HEK293 (cell line): ENCODE results near the gene PRC1.

Experiments
- CTCF ChIA-PET: fragments of 350-600 bp; formaldehyde crosslinking; extraction: SDS; loops from one replicate; lab custom pipeline; 2021; ENCODE audit warnings: antibody characterized with exemption; lab: Yijun Ruan, JAX
- POLR2A ChIA-PET: fragments of 300-600 bp; formaldehyde crosslinking; extraction: SDS; loops from one replicate; lab custom pipeline; 2020; ENCODE audit warnings: antibody characterized with exemption, inconsistent platforms; lab: Yijun Ruan, JAX
- H3K27ac ChIP-seq: fragments of 200-500 bp; sonication (Bioruptor generic); 2 replicates; pipeline ENCODE4 v1.5.1; 2014; ENCODE audit warnings: low read depth, low read length, control low read depth, inconsistent platforms; ENCODE audit errors: extremely low read depth
- H3K36me3 ChIP-seq, 2 experiments: fragments of 200-500 bp in 1 of 2; sonication (Bioruptor generic) in 1 of 2; 1 replicate in 1 of 2; 2 replicates in 1 of 2; pipeline ENCODE4 v1.5.1; 2014 to 2017; ENCODE audit warnings: inconsistent platforms in 2 of 2, low read length in 2 of 2; ENCODE audit not compliant: control insufficient read depth in 2 of 2, insufficient read depth in 1 of 2
- H3K4me1 ChIP-seq: fragments of 200-500 bp; sonication (Bioruptor generic); 2 replicates; pipeline ENCODE4 v1.5.1; 2014; ENCODE audit warnings: mild to moderate bottlenecking, low read length, inconsistent platforms; ENCODE audit not compliant: control insufficient read depth, insufficient read depth
- H3K4me3 ChIP-seq: 2 replicates; pipeline ENCODE4 v1.5.1; 2011; ENCODE audit warnings: low read depth, mild to moderate bottlenecking, control low read depth, low read length, moderate library complexity
- H3K9me3 ChIP-seq: fragments of 200-500 bp; sonication (Bioruptor generic); 2 replicates; pipeline ENCODE4 v1.5.1; 2014; ENCODE audit warnings: low read depth, low read length, inconsistent platforms; ENCODE audit not compliant: control insufficient read depth, insufficient read depth
- HIC1 ChIP-seq: fragments of 450-650 bp; formaldehyde crosslinking; IDR thresholded peaks from 2 replicates; pipeline ENCODE4 v1.5.1; 2016; ENCODE audit warnings: missing biosample characterization, missing genetic modification characterization
- HOXC10 ChIP-seq: sonication (generic); formaldehyde crosslinking; IDR thresholded peaks from 2 replicates; pipeline ENCODE4 v1.8.1; 2023; ENCODE audit warnings: mild to moderate bottlenecking, missing genetic modification reagents
- PATZ1 ChIP-seq: fragments of 450-650 bp; formaldehyde crosslinking; IDR thresholded peaks from 2 replicates; pipeline ENCODE4 v1.5.1; 2016; ENCODE audit warnings: missing biosample characterization, missing genetic modification characterization
- PRDM1 ChIP-seq: fragments of 450-650 bp; formaldehyde crosslinking; IDR thresholded peaks from 2 replicates; pipeline ENCODE4; 2016; ENCODE audit warnings: missing biosample characterization, missing genetic modification characterization
- REST ChIP-seq: fragments of 450-650 bp; formaldehyde crosslinking; IDR thresholded peaks from 2 replicates; pipeline ENCODE4 v1.5.1; 2016; ENCODE audit warnings: missing biosample characterization, missing genetic modification characterization
- TRIM28 ChIP-seq: IDR thresholded peaks from 2 replicates; pipeline ENCODE4 v1.6.1; 2011; ENCODE audit warnings: low read length, control low read depth, borderline replicate concordance
- YY2 ChIP-seq: fragments of 450-650 bp; formaldehyde crosslinking; IDR thresholded peaks from 2 replicates; pipeline ENCODE4 v1.5.1; 2016; ENCODE audit warnings: missing biosample characterization, missing genetic modification characterization
- ZBTB8A ChIP-seq: fragments of 450-650 bp; formaldehyde crosslinking; IDR thresholded peaks from 2 replicates; pipeline ENCODE4 v1.5.1; 2016; ENCODE audit warnings: missing biosample characterization, missing genetic modification characterization
- ZNF157 ChIP-seq: fragments of 450-650 bp; formaldehyde crosslinking; IDR thresholded peaks from 2 replicates; pipeline ENCODE4 v1.5.1; 2016; ENCODE audit warnings: missing biosample characterization, missing genetic modification characterization
- ZNF214 ChIP-seq: fragments of 450-650 bp; formaldehyde crosslinking; IDR thresholded peaks from 2 replicates; pipeline ENCODE4 v1.5.1; 2017; ENCODE audit warnings: missing biosample characterization, mild to moderate bottlenecking, missing genetic modification characterization, borderline replicate concordance
- ZNF239 ChIP-seq: fragments of 450-650 bp; formaldehyde crosslinking; IDR thresholded peaks from 2 replicates; pipeline ENCODE4 v1.5.1; 2016; ENCODE audit warnings: missing biosample characterization, missing genetic modification characterization
- ZNF362 ChIP-seq: fragments of 450-650 bp; formaldehyde crosslinking; IDR thresholded peaks from 2 replicates; pipeline ENCODE4 v1.5.1; 2016; ENCODE audit warnings: missing biosample characterization, missing genetic modification characterization
- ZNF37A ChIP-seq: fragments of 450-650 bp; IDR thresholded peaks from 2 replicates; pipeline ENCODE4 v1.5.1; 2018; ENCODE audit warnings: missing biosample characterization, missing genetic modification characterization
- ZNF394 ChIP-seq: fragments of 450-650 bp; formaldehyde crosslinking; IDR thresholded peaks from 2 replicates; pipeline ENCODE4 v1.5.1; 2016; ENCODE audit warnings: missing biosample characterization, missing genetic modification characterization, mild to moderate bottlenecking, moderate library complexity, borderline replicate concordance
- ZNF423 ChIP-seq: fragments of 450-650 bp; formaldehyde crosslinking; IDR thresholded peaks from 2 replicates; pipeline ENCODE4 v1.5.1; 2016; ENCODE audit warnings: missing biosample characterization, missing genetic modification characterization
- ZNF501 ChIP-seq: fragments of 450-650 bp; formaldehyde crosslinking; IDR thresholded peaks from 2 replicates; pipeline ENCODE4 v1.5.1; 2016; ENCODE audit warnings: missing biosample characterization, missing genetic modification characterization
- ZNF510 ChIP-seq: fragments of 450-650 bp; formaldehyde crosslinking; IDR thresholded peaks from 2 replicates; pipeline ENCODE4 v1.5.1; 2018; ENCODE audit warnings: mild to moderate bottlenecking, missing genetic modification characterization, missing biosample characterization; ENCODE audit not compliant: insufficient replicate concordance
- ZNF560 ChIP-seq: fragments of 450-650 bp; formaldehyde crosslinking; IDR thresholded peaks from 2 replicates; pipeline ENCODE4 v1.5.1; 2017; ENCODE audit warnings: missing biosample characterization, missing genetic modification characterization, borderline replicate concordance
- ZNF623 ChIP-seq: fragments of 450-650 bp; formaldehyde crosslinking; IDR thresholded peaks from 2 replicates; pipeline ENCODE4 v1.5.1; 2016; ENCODE audit warnings: missing biosample characterization, missing genetic modification characterization
- ZNF629 ChIP-seq: fragments of 450-650 bp; formaldehyde crosslinking; IDR thresholded peaks from 2 replicates; pipeline ENCODE4 v1.5.1; 2017; ENCODE audit warnings: missing biosample characterization, missing genetic modification characterization
- ZNF677 ChIP-seq: fragments of 450-650 bp; IDR thresholded peaks from 2 replicates; pipeline ENCODE4 v1.5.0; 2018; ENCODE audit warnings: missing biosample characterization, mild to moderate bottlenecking, missing genetic modification characterization, moderate library complexity
- ZNF692 ChIP-seq: fragments of 450-650 bp; formaldehyde crosslinking; IDR thresholded peaks from 2 replicates; pipeline ENCODE4 v1.5.1; 2016; ENCODE audit warnings: missing biosample characterization, missing genetic modification characterization
- ZNF777 ChIP-seq: fragments of 450-650 bp; formaldehyde crosslinking; IDR thresholded peaks from 2 replicates; pipeline ENCODE4 v1.5.1; 2017; ENCODE audit warnings: missing biosample characterization, missing genetic modification characterization, borderline replicate concordance
- ZNF791 ChIP-seq: fragments of 450-650 bp; formaldehyde crosslinking; IDR thresholded peaks from 2 replicates; pipeline ENCODE4 v1.5.1; 2016; ENCODE audit warnings: missing biosample characterization, missing genetic modification characterization
- ZSCAN30 ChIP-seq: fragments of 450-650 bp; IDR thresholded peaks from 2 replicates; pipeline ENCODE4 v1.5.1; 2018; ENCODE audit warnings: missing biosample characterization, mild to moderate bottlenecking, missing genetic modification characterization, moderate library complexity
- ZXDB ChIP-seq: fragments of 450-650 bp; formaldehyde crosslinking; IDR thresholded peaks from 2 replicates; pipeline ENCODE4 v1.5.1; 2016; ENCODE audit warnings: missing biosample characterization, missing genetic modification characterization

PRC1 gene

GRCh38 chr15:90982135-90982534, 12.2 kb downstream of the PRC1 start (continued):
- TF ChIP-seq ZNF362 (tag by site-specific recombination), result no peak
- no peak for TF ChIP-seq ZNF623 (tag by site-specific recombination)
- TF ChIP-seq ZNF423 (tag by site-specific recombination), result no peak
- TF ChIP-seq ZXDB (tag by site-specific recombination), result no peak
- no peak for TF ChIP-seq ZNF37A
- no peak for TF ChIP-seq ZSCAN30 (tag by site-specific recombination)
- TF ChIP-seq ZNF629, result no peak
- TF ChIP-seq PRDM1 (tag by site-specific recombination), result no peak
- no peak for TF ChIP-seq ZNF239 (tag by site-specific recombination)
- no peak for TF ChIP-seq REST (tag by site-specific recombination)
- TF ChIP-seq ZBTB8A (tag by site-specific recombination), result no peak

- Histone ChIP-seq H3K9me3 (no peaks in the 10 kb centered on the region), H3K4me3 (no peak overlapping the region), H3K27ac (no peak overlapping the region), H3K4me1 (no peaks in the 10 kb centered on the region; the same call in 1 of the 2 replicates), H3K36me3 (peaks cover 88 to 94% of the 10 kb centered on the region in 2 experiments)
- POLR2A ChIA-PET, result interaction anchor here (0.7 to 1.3 kb wide), 2 partner anchors 11 to 27 kb away, joined by 3 to 4 read pairs; partner anchors contain the start of gene RCCD1
- CTCF ChIA-PET, result interaction anchor here (0.9 to 6.6 kb wide), 3 partner anchors 8 to 51 kb away, joined by 4 to 43 read pairs (median 8); partner anchors contain the start of gene RCCD1
- TF ChIP-seq PATZ1 (tag by site-specific recombination), result no peak
- TF ChIP-seq ZNF394 (tag by site-specific recombination), result no peak
- no peak for TF ChIP-seq ZNF501 (tag by site-specific recombination)
- no peak for TF ChIP-seq ZNF510 (tag by site-specific recombination)
- no peak for TF ChIP-seq ZNF157
- no peak for TF ChIP-seq ZNF560 (tag by site-specific recombination)
- no peak for TF ChIP-seq HIC1 (tag by site-specific recombination)
- TF ChIP-seq ZNF777 (tag by site-specific recombination), result no peak
- no peak for TF ChIP-seq ZNF214 (tag by site-specific recombination)
- no peak for TF ChIP-seq ZNF692 (tag by site-specific recombination)
- TF ChIP-seq YY2 (tag by site-specific recombination), result no peak
- TF ChIP-seq TRIM28, result no peak
- no peak for TF ChIP-seq ZBTB8A (tag by site-specific recombination)
- no peak for TF ChIP-seq ZNF677 (tag by site-specific recombination)
- no peak for TF ChIP-seq HOXC10 (CRISPR knock-in tag)
- TF ChIP-seq ZNF791, result no peak
Observed at GRCh38 chr15:90981681-90982080, 12.7 kb downstream of the PRC1 start.
